Panc1 (cell line): ENCODE results near the gene ADD1. TPM values are rescaled to one million over a fixed set of nuclear protein-coding genes. Genes with fewer than 3 reads are reported as not detected.

Experiments used
- ATAC-seq: fragments of 200-7000 bp; cut with Tn5 transposase; 2 replicates; pipeline ENCODE4 v1.9.1; 2020; ENCODE audit warnings: mild to moderate bottlenecking, moderate library complexity
- BruUV-seq: library from RNA; stranded (reverse); fragments of 400-500 nt; replicated peaks from 2 replicates; lab custom pipeline; 2021; lab: Mats Ljungman, UMichigan
- CTCF ChIA-PET: fragments of 300-600 bp; sonication (Branson Sonifier 250); formaldehyde crosslinking; loops from one replicate; lab custom pipeline; 2022; ENCODE audit warnings: antibody characterized with exemption; lab: Charles Lee
- POLR2A ChIA-PET: fragments of 300-600 bp; sonication (Branson Sonifier 250); formaldehyde crosslinking; loops from one replicate; lab custom pipeline; 2022; ENCODE audit warnings: antibody characterized with exemption; lab: Charles Lee
- DNase-seq: peaks from one replicate; pipeline ENCODE4 v3.0.0-alpha.2; 2010; ENCODE audit warnings: low read depth, low spot score
- H3K27ac ChIP-seq: 2 replicates; pipeline ENCODE4 v1.5.1; 2011; ENCODE audit warnings: mild to moderate bottlenecking, low read length, inconsistent platforms
- H3K27me3 ChIP-seq: fragments of 200-500 bp; sonication (Bioruptor generic); 2 replicates; pipeline ENCODE4 v1.6.0; 2014; ENCODE audit warnings: low read length, inconsistent platforms; ENCODE audit not compliant: control insufficient read depth, insufficient read depth
- H3K36me3 ChIP-seq: fragments of 200-500 bp; sonication (Bioruptor generic); 2 replicates; pipeline ENCODE4 v1.5.1; 2014; ENCODE audit warnings: inconsistent platforms, mild to moderate bottlenecking, low read length, moderate library complexity; ENCODE audit not compliant: control insufficient read depth, insufficient read depth
- H3K4me1 ChIP-seq: 2 replicates; pipeline ENCODE4 v1.5.1; 2011; ENCODE audit warnings: inconsistent platforms, mild to moderate bottlenecking, low read length, moderate library complexity; ENCODE audit not compliant: control insufficient read depth, insufficient read depth
- H3K4me3 ChIP-seq, 2 experiments: 2 replicates each; pipeline ENCODE4 v1.5.1; 2011 to 2012; ENCODE audit warnings: low read depth in 2 of 2, low read length in 2 of 2, mild to moderate bottlenecking in 2 of 2, inconsistent platforms in 1 of 2, moderate library complexity in 1 of 2
- H3K9me3 ChIP-seq: fragments of 200-500 bp; sonication (Bioruptor generic); 2 replicates; pipeline ENCODE4 v1.5.1; 2014; ENCODE audit warnings: low read depth, mild to moderate bottlenecking, inconsistent platforms, low read length, moderate library complexity; ENCODE audit not compliant: control insufficient read depth, insufficient read depth
- POLR2AphosphoS5 ChIP-seq: IDR thresholded peaks from 2 replicates; pipeline ENCODE4 v1.6.1; 2012; ENCODE audit warnings: mild to moderate bottlenecking, low read depth, low read length, moderate library complexity
- SIN3A ChIP-seq: IDR thresholded peaks from 2 replicates; pipeline ENCODE4 v1.6.1; 2012; ENCODE audit warnings: low read depth, mild to moderate bottlenecking, low read length, moderate library complexity, borderline replicate concordance; ENCODE audit not compliant: insufficient read depth
- TCF7L2 ChIP-seq: IDR thresholded peaks from 2 replicates; pipeline ENCODE4 v1.6.1; 2011; ENCODE audit warnings: mild to moderate bottlenecking, low read depth, low read length, inconsistent platforms
- in situ Hi-C: cut with HindIII; loops from 2 replicates; pipeline ENCODE4 v1.10.0; 2016; ENCODE audit warnings: low sequenced_read_pairs, low pct_unique_long_range_greater_than_20kb
- intact Hi-C: fragments of 100-400 bp; cut with micrococcal nuclease; formaldehyde crosslinking; loops from one replicate; pipeline ENCODE4 v1.10.0; 2022; ENCODE audit not compliant: unreplicated experiment
- total RNA-seq: library from RNA; stranded (reverse); gene quantifications from one replicate; pipeline ENCODE4 v1.2.1, GENCODE V29; 2021; ENCODE audit not compliant: unreplicated experiment
- TF ChIP-seq, protein P1 (sequence below): fragments of 450-650 bp; IDR thresholded peaks from 2 replicates; pipeline ENCODE4 v1.5.1; 2017; ENCODE audit warnings: mild to moderate bottlenecking
- TF ChIP-seq, protein P2 (sequence below), 2 experiments: IDR thresholded peaks; 2 replicates each; pipeline ENCODE4 v1.6.1; 2011 to 2012; ENCODE audit warnings: low read depth in 2 of 2, control low read depth in 1 of 2, low read length in 1 of 2, mild to moderate bottlenecking in 1 of 2, moderate library complexity in 1 of 2; ENCODE audit not compliant: insufficient read depth in 1 of 2

Gene ADD1
- total RNA-seq, 1 experiment from 2014 or later = 158 TPM

DNA sequence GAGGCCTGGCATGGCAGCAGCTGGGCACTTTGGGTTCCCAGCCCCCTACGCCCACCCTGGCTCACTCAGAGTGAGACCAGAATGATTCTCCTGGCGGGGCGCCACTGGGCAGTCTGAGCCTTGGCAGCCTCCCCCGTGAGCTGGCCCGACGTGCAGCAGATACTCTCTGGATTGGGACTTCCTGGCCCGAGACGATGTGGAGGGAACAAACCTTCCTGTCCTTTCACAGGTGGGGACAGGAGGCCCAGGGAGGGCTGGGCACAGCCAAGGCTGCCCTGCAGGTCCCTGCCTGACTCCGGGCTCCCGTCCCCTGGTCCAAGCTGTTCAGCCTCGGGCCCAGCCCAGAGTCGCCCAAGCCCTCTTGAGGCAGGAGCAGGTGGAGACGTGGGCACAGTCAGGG, 17.9 kb upstream of the ADD1 start:
- H3K4me3 ChIP-seq = no peak overlapping the region
- ChIA-PET POLR2A (no interaction called here), CTCF (no interaction called here)
- no peaks in the 10 kb centered on the region for H3K4me1 ChIP-seq
- DNase-seq (no peak), ATAC-seq (no peak)
- no TSS peak for BruUV-seq
- intact Hi-C loops (no loop called here), in situ Hi-C loops (no loop called here)
- H3K36me3 ChIP-seq = no peaks in the 10 kb centered on the region
- no peaks in the 10 kb centered on the region for H3K9me3 ChIP-seq
- no peak overlapping the region for H3K27ac ChIP-seq
- TF ChIP-seq SIN3A = no peak
- TF ChIP-seq, protein P1, sequence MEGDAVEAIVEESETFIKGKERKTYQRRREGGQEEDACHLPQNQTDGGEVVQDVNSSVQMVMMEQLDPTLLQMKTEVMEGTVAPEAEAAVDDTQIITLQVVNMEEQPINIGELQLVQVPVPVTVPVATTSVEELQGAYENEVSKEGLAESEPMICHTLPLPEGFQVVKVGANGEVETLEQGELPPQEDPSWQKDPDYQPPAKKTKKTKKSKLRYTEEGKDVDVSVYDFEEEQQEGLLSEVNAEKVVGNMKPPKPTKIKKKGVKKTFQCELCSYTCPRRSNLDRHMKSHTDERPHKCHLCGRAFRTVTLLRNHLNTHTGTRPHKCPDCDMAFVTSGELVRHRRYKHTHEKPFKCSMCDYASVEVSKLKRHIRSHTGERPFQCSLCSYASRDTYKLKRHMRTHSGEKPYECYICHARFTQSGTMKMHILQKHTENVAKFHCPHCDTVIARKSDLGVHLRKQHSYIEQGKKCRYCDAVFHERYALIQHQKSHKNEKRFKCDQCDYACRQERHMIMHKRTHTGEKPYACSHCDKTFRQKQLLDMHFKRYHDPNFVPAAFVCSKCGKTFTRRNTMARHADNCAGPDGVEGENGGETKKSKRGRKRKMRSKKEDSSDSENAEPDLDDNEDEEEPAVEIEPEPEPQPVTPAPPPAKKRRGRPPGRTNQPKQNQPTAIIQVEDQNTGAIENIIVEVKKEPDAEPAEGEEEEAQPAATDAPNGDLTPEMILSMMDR = no peak
- TF ChIP-seq POLR2AphosphoS5 = no peak
- no peak for TF ChIP-seq TCF7L2
- TF ChIP-seq, protein P2, sequence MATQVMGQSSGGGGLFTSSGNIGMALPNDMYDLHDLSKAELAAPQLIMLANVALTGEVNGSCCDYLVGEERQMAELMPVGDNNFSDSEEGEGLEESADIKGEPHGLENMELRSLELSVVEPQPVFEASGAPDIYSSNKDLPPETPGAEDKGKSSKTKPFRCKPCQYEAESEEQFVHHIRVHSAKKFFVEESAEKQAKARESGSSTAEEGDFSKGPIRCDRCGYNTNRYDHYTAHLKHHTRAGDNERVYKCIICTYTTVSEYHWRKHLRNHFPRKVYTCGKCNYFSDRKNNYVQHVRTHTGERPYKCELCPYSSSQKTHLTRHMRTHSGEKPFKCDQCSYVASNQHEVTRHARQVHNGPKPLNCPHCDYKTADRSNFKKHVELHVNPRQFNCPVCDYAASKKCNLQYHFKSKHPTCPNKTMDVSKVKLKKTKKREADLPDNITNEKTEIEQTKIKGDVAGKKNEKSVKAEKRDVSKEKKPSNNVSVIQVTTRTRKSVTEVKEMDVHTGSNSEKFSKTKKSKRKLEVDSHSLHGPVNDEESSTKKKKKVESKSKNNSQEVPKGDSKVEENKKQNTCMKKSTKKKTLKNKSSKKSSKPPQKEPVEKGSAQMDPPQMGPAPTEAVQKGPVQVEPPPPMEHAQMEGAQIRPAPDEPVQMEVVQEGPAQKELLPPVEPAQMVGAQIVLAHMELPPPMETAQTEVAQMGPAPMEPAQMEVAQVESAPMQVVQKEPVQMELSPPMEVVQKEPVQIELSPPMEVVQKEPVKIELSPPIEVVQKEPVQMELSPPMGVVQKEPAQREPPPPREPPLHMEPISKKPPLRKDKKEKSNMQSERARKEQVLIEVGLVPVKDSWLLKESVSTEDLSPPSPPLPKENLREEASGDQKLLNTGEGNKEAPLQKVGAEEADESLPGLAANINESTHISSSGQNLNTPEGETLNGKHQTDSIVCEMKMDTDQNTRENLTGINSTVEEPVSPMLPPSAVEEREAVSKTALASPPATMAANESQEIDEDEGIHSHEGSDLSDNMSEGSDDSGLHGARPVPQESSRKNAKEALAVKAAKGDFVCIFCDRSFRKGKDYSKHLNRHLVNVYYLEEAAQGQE (IDR thresholded peaks at IDR 0.05; ENCODE audit: insufficient read depth in 1 of 2, low read depth in 2 of 2, low read length in 1 of 2) = no peak
- no peaks in the 10 kb centered on the region for H3K27me3 ChIP-seq

DNA sequence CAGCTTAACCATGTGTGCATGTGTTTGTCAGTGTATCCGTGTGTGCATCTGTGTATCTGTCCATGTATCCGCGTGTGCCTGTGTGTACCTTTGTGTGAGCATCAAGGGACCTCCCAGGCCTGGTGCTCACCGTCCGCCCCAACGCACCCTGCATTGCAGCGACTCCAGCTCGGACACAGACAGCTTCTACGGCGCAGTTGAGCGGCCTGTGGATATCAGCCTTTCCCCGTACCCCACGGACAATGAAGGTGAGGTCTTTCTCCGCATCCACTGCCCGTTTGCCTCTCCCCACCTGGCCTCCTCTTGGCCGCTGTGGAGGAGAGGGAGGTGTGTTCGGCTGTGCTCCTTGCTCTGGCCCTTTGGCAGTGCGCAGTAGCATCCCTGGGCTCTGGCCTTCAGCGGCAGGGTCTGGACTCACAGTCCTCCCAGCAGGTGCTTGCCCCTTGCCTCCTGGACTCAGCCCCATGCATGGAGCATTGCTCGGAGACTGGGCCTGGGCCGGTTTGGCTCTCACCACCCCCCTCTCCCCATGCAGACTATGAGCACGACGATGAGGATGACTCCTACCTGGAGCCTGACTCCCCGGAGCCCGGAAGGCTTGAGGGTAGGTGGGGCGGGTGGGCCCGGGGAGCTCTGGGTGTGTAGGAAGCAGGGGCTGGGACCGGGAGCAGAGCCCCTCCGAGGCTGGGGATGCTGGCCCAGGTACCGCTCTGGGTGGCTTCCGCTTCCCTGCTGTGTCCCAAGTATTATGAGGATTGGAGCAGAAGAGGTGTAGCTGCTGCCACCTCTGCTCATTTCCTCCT, 16.4 kb upstream of the ADD1 start:
- Histone ChIP-seq H3K36me3 (no peaks in the 10 kb centered on the region; the same call in 1 of the 2 replicates), H3K4me3 (no peak overlapping the region), H3K4me1 (no peaks in the 10 kb centered on the region), H3K9me3 (no peaks in the 10 kb centered on the region), H3K27ac (no peak overlapping the region), H3K27me3 (no peaks in the 10 kb centered on the region)
- POLR2A ChIA-PET = no interaction called here
- ATAC-seq (no peak), DNase-seq (no peak)
- TSS peak; percentile 69 for BruUV-seq
- intact Hi-C loops = no loop called here
- in situ Hi-C loops = no loop called here
- TF ChIP-seq TCF7L2 (no peak), SIN3A (no peak), POLR2AphosphoS5 (no peak)
- TF ChIP-seq, protein P1 = no peak
- TF ChIP-seq, protein P2 (IDR thresholded peaks at IDR 0.05; ENCODE audit: insufficient read depth in 1 of 2, low read depth in 2 of 2, low read length in 1 of 2) = no peak
- CTCF ChIA-PET = no interaction called here
